Hepatocyte (in vitro differentiated cells): ENCODE results near the gene PHOX2B.

ENCODE experiments used
- CTCF ChIP-seq: fragments of 200-600 bp; sonication (generic); IDR thresholded peaks from 2 replicates; pipeline ENCODE4 v1.5.1; 2016; ENCODE audit warnings: antibody characterized with exemption, mild to moderate bottlenecking; ENCODE audit not compliant: poor library complexity
- EZH2 ChIP-seq: fragments of 200-600 bp; sonication (generic); IDR thresholded peaks from 2 replicates; pipeline ENCODE4 v1.6.1; 2016; ENCODE audit warnings: antibody characterized with exemption, mild to moderate bottlenecking, borderline replicate concordance

- no peak for TF ChIP-seq CTCF
- TF ChIP-seq EZH2, result no peak
These were observed 20.5 kb downstream of the PHOX2B start for GRCh38 chr4:41727861-41728572.
